ENCODE measurements around the gene RASGRP2. TPM values are rescaled to one million over a fixed set of nuclear protein-coding genes. Genes with fewer than 3 reads are reported as not detected.

The RASGRP2 gene
- total and polyA plus RNA-seq, 2 of the 8 experiments (the other 6 are each of a cell fraction or from before 2014, with no cell fraction given), result 40.6 to 45.7 TPM

GRCh38 chr11:64762674-64763525, 19.0 kb upstream of the RASGRP2 start (continued):
- TF ChIP-seq EP300 (IDR thresholded peaks at IDR 0.05; ENCODE audit: borderline replicate concordance in 1 of 2, low read depth in 2 of 2, low read length in 2 of 2) (0 out of 3 replicates have a peak, but pooled peaks of 1 of the 2 experiments have one; percentile 38), MAX (IDR thresholded peaks at IDR 0.05) (peak; percentile 79), CEBPB (IDR thresholded peaks at IDR 0.05; ENCODE audit: low read depth, low read length) (no peak), KDM4A (IDR thresholded peaks at IDR 0.05; ENCODE audit: low read depth, low read length, severe bottlenecking) (no peak), CTBP2 (IDR thresholded peaks at IDR 0.05; ENCODE audit: borderline replicate concordance, insufficient read depth, insufficient read length, low read length) (no peak)
